Renal pelvis (tissue), 4 donors: ENCODE results near the gene CSF2. TPM values are rescaled to one million over a fixed set of nuclear protein-coding genes. Genes with fewer than 3 reads are reported as not detected.

Experiments
- DNase-seq: peaks from one replicate; pipeline ENCODE4 v3.0.0-alpha.2; 2013
- polyA plus RNA-seq, 3 donors: library from polyadenylated mRNA; unstranded; fragments of 120-200 nt; gene quantifications; one replicate each; pipeline ENCODE4 v1.2.1, GENCODE V29; 2013; ENCODE audit not compliant: insufficient read length in 3 of 3

CSF2 gene
- polyA plus RNA-seq, 3 donors, result not detected

- no peak for DNase-seq
Measured at GRCh38 chr5:132067941-132068808, 5.4 kb upstream of the CSF2 start.

- DNase-seq, result no peak
Measured at GRCh38 chr5:132069561-132069960, 4.0 kb upstream of the CSF2 start.

GRCh38 chr5:132069994-132070393 lies 3.6 kb upstream of the CSF2 start:
- DNase-seq, result no peak

GRCh38 chr5:132070460-132071337 lies 2.9 kb upstream of the CSF2 start:
- no peak for DNase-seq

GRCh38 chr5:132071338-132071707 lies 2.3 kb upstream of the CSF2 start:
- DNase-seq, result no peak

GRCh38 chr5:132072070-132072469 lies 1.5 kb upstream of the CSF2 start:
- DNase-seq, result no peak

- DNase-seq, result no peak
Measured at GRCh38 chr5:132072528-132072927, 1.1 kb upstream of the CSF2 start.

GRCh38 chr5:132074091-132074771 lies 642 bp downstream of the CSF2 start:
- DNase-seq, result no peak

- no peak for DNase-seq
Measured at GRCh38 chr5:132074772-132075718, 1.5 kb downstream of the CSF2 start.

GRCh38 chr5:132075719-132076077 lies 2.1 kb downstream of the CSF2 start:
- DNase-seq, result no peak

GRCh38 chr5:132076202-132076830 lies 2.7 kb downstream of the CSF2 start:
- DNase-seq, result no peak

GRCh38 chr5:132076983-132077382 lies 3.4 kb downstream of the CSF2 start:
- DNase-seq, result no peak

GRCh38 chr5:132079081-132079480 lies 5.5 kb downstream of the CSF2 start:
- DNase-seq, result no peak

- no peak for DNase-seq
Measured at GRCh38 chr5:132079619-132080018, 6.0 kb downstream of the CSF2 start.

- no peak for DNase-seq
Measured at GRCh38 chr5:132080595-132080994, 7.0 kb downstream of the CSF2 start.

GRCh38 chr5:132081458-132081857 lies 7.9 kb downstream of the CSF2 start:
- no peak for DNase-seq

- no peak for DNase-seq
Measured at GRCh38 chr5:132082329-132083023, 8.9 kb downstream of the CSF2 start.

GRCh38 chr5:132083071-132083678 lies 9.6 kb downstream of the CSF2 start:
- no peak for DNase-seq

- DNase-seq, result no peak
Measured at GRCh38 chr5:132085686-132086085, 12.1 kb downstream of the CSF2 start.
